Ovary (tissue), 3 donors: ENCODE measurements around the gene GUK1.

Source experiments
- CTCF ChIP-seq, 3 donors: fragments of 450-650 bp in 2 of 3; fragments of 200-600 bp in 1 of 3; IDR thresholded peaks; one replicate each; pipeline versions ENCODE4 v1.5.1 to v1.8.0; 2016 to 2022; ENCODE audit warnings: antibody characterized with exemption in 3 of 3, mild to moderate bottlenecking in 1 of 3
- POLR2A ChIP-seq: fragments of 450-650 bp; IDR thresholded peaks from one replicate; pipeline ENCODE4 v1.6.1; 2017; ENCODE audit warnings: antibody characterized with exemption, mild to moderate bottlenecking, moderate library complexity
- donor health status: DM: no; HTN: no; CAD: no.

DNA sequence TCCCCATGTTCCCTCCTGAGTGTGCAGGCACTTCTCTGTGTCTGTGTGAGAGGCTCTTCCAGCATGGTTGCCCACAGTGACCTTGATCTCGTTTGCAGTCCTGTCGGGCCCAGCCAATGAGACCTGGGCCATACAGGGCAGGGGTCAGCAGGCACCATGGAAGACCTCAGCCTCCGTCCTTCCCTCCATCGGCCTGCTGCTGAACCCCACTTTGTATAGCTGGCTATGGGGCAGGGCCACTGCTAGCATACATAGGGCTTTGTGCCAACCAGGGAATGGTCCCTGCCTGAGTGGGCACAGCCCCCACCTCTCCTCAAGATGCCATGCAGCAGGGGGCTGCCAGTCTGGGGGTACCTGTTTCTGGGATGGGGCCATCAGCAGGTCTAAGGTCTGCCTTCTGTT, 40.7 kb upstream of the GUK1 start:
- no peak for TF ChIP-seq CTCF (IDR thresholded peaks at IDR 0.05)
- no peak for TF ChIP-seq POLR2A
